Chondrocyte (in vitro differentiated cells): ENCODE results near the gene CHTF18. TPM values are rescaled to one million over a fixed set of nuclear protein-coding genes. Genes with fewer than 3 reads are reported as not detected.

Experiments used
- DNase-seq: peaks from one replicate; pipeline ENCODE4 v3.0.0; 2021; ENCODE audit warnings: mixed read lengths, low spot score
- H3K27ac Mint-ChIP-seq: one replicate; pipeline ENCODE4 v1.8.0; 2021; ENCODE audit warnings: mild to moderate bottlenecking, moderate library complexity, mixed read lengths; ENCODE audit not compliant: unreplicated experiment
- H3K27me3 Mint-ChIP-seq: 2 replicates; pipeline ENCODE4 v1.8.0; 2021; ENCODE audit warnings: low read depth, mixed read lengths
- H3K36me3 Mint-ChIP-seq: 2 replicates; pipeline ENCODE4 v1.8.0; 2021; ENCODE audit warnings: low read depth, mixed read lengths
- H3K4me1 Mint-ChIP-seq: 2 replicates; pipeline ENCODE4 v1.8.0; 2021; ENCODE audit warnings: low read depth, mild to moderate bottlenecking, mixed read lengths
- H3K4me3 Mint-ChIP-seq: one replicate; pipeline ENCODE4 v1.8.0; 2021; ENCODE audit warnings: mild to moderate bottlenecking, moderate library complexity, mixed read lengths; ENCODE audit not compliant: unreplicated experiment
- H3K9me3 Mint-ChIP-seq: 2 replicates; pipeline ENCODE4 v1.8.0; 2021; ENCODE audit warnings: low read depth, mixed read lengths
- CTCF ChIP-seq: fragments of 200-600 bp; sonication (generic); IDR thresholded peaks from 2 replicates; pipeline ENCODE4 v1.5.0; 2021; ENCODE audit warnings: antibody characterized with exemption, mild to moderate bottlenecking, moderate library complexity
- total RNA-seq: library from RNA; stranded (reverse); gene quantifications from 3 replicates; pipeline ENCODE4 v1.2.1, GENCODE V29; 2021

The CHTF18 gene
- total RNA-seq, 1 donor from 2014 or later = 12.8 TPM

- H3K36me3 Mint-ChIP-seq = peaks cover 1% of the 10 kb centered on the region
- H3K9me3 Mint-ChIP-seq = peaks cover 13% of the 10 kb centered on the region
- no peak overlapping the region for H3K4me3 Mint-ChIP-seq
- H3K4me1 Mint-ChIP-seq = no peaks in the 10 kb centered on the region
- H3K27me3 Mint-ChIP-seq = peaks cover 12% of the 10 kb centered on the region
- H3K27ac Mint-ChIP-seq = no peak overlapping the region
- DNase-seq = no peak
- no peak for TF ChIP-seq CTCF
These were observed 42.6 kb downstream of the CHTF18 start for GRCh38 chr16:830871-831570.

GRCh38 chr16:831571-832413 is 43.4 kb downstream of the CHTF18 start:
- Mint-ChIP-seq H3K27ac (no peak overlapping the region), H3K4me1 (no peaks in the 10 kb centered on the region), H3K36me3 (peaks cover 6% of the 10 kb centered on the region), H3K4me3 (no peak overlapping the region), H3K27me3 (peaks cover 11% of the 10 kb centered on the region), H3K9me3 (peaks cover 20% of the 10 kb centered on the region)
- TF ChIP-seq CTCF = no peak
- DNase-seq = no peak

DNA sequence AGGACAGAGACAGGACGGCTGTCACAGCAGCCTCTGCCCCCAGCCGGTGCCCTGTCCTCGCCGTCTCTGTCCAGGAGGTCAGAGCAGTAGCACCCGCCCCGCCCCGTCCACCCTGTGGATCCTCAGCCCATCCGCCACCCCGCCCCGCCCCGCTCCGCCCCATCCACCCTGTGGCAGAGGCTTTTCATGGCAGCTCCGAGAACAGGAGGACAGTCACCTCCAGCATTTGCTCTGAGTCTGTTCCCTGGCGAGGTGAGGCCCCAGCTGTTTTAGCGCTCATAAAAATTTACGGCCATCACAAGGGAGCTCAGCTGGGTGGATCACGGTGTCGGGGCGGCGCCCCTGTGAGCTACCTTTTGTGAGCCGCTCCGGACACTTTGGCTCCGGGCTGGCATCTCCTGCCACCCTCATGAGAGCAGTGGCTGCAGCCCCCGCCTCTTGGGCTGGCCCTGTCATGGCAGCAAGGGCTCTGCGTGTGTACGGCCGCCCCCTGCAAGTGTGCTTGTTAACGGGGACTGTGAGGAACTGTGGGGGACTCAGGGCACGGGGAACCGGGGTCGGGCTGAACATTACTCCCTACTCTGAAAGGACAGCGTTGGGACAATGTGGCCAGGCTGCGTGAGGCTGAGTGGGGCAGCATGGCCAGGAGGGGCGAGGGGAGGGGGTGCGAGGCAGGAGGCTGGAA is 44.4 kb downstream of the CHTF18 start:
- peaks cover 6% of the 10 kb centered on the region for H3K36me3 Mint-ChIP-seq
- no peak overlapping the region for H3K27ac Mint-ChIP-seq
- peaks cover 24% of the 10 kb centered on the region for H3K9me3 Mint-ChIP-seq
- no peak overlapping the region for H3K4me3 Mint-ChIP-seq
- DNase-seq = no peak
- no peak for TF ChIP-seq CTCF
- H3K4me1 Mint-ChIP-seq = no peaks in the 10 kb centered on the region
- H3K27me3 Mint-ChIP-seq = peaks cover 11% of the 10 kb centered on the region

GRCh38 chr16:833411-833810 is 45.0 kb downstream of the CHTF18 start:
- Mint-ChIP-seq H3K27ac (no peak overlapping the region), H3K9me3 (peaks cover 27% of the 10 kb centered on the region), H3K36me3 (peaks cover 7% of the 10 kb centered on the region), H3K27me3 (peaks cover 11% of the 10 kb centered on the region), H3K4me1 (no peaks in the 10 kb centered on the region), H3K4me3 (no peak overlapping the region)
- no peak for DNase-seq
- TF ChIP-seq CTCF = no peak

- DNase-seq = no peak
- Mint-ChIP-seq H3K27me3 (peaks cover 6% of the 10 kb centered on the region), H3K4me3 (no peak overlapping the region), H3K9me3 (peaks cover 29% of the 10 kb centered on the region), H3K27ac (no peak overlapping the region), H3K4me1 (no peaks in the 10 kb centered on the region), H3K36me3 (peaks cover 7% of the 10 kb centered on the region)
- TF ChIP-seq CTCF = no peak
These were observed 47.0 kb downstream of the CHTF18 start for GRCh38 chr16:835373-835772.
